ENCODE measurements around the gene ARFIP1. TPM values are rescaled to one million over a fixed set of nuclear protein-coding genes. Genes with fewer than 3 reads are reported as not detected.
"Not testable (repeated sequence)": the region's sequence is repeated elsewhere in the genome, so short reads cannot be mapped to it uniquely, and the experiment has no call there.

ARFIP1 gene
- 16.6 and 16.7 TPM in 2 replicates for total RNA-seq

GRCh38 chr4:152779513-152780266, at the start of gene ARFIP1, which contains the start of gene TIGD4:
TSS of gene ARFIP1 (plus strand) at chr4:152779954. CDS start at chr4:152829634, 49,680 bp downstream.
TSS of gene TIGD4 (minus strand) at chr4:152779730. CDS start at chr4:152771004, 8,726 bp downstream.
- H3K27ac Mint-ChIP-seq: peak within 1 kb of the TSS; percentile 94
- peak; percentile 95 for DNase-seq (ENCODE audit: low spot score)

GRCh38 chr4:152731997-152732396, 47.8 kb upstream of the ARFIP1 start:
- intact Hi-C loops (cut with micrococcal nuclease): loop anchor here (10.0 kb wide), 1 partner anchor 87 kb away; no protein-coding TSS in a partner anchor
- no peak for DNase-seq (ENCODE audit: low spot score)
- no peaks in the 10 kb centered on the region for H3K36me3 Mint-ChIP-seq (ENCODE audit: low read depth)

More at GRCh38 chr4:152779513-152780266, at the start of gene ARFIP1, which contains the start of gene TIGD4:
- H3K9me3 Mint-ChIP-seq: no peaks in the 10 kb centered on the region
- H3K27me3 Mint-ChIP-seq (ENCODE audit: low read depth): peaks cover 20% of the 10 kb centered on the region
- H3K36me3 Mint-ChIP-seq (ENCODE audit: low read depth): peaks cover 2% of the 10 kb centered on the region
- intact Hi-C loops (cut with micrococcal nuclease): loop anchor here (1.0 to 10.0 kb wide), 7 partner anchors 28 to 1680 kb away; partner anchors contain the start of genes FBXW7, GATB and RPS3A
- H3K4me3 Mint-ChIP-seq (ENCODE audit: low read depth): peak within 1 kb of the TSS; percentile 96
- peaks cover 42% of the 10 kb centered on the region for H3K4me1 Mint-ChIP-seq (ENCODE audit: low read depth)

GRCh38 chr4:152734015-152734698, 45.6 kb upstream of the ARFIP1 start:
- Mint-ChIP-seq H3K36me3 (ENCODE audit: low read depth) (no peaks in the 10 kb centered on the region), H3K27ac (no peak overlapping the region), H3K27me3 (ENCODE audit: low read depth) (peaks cover 8% of the 10 kb centered on the region), H3K4me3 (ENCODE audit: low read depth) (no peak overlapping the region), H3K4me1 (ENCODE audit: low read depth) (peaks cover 4% of the 10 kb centered on the region), H3K9me3 (no peaks in the 10 kb centered on the region)
- intact Hi-C loops (cut with micrococcal nuclease): loop anchor here (10.0 kb wide), 1 partner anchor 89 kb away; no protein-coding TSS in a partner anchor
- no peak for DNase-seq (ENCODE audit: low spot score)

More at GRCh38 chr4:152731997-152732396, 47.8 kb upstream of the ARFIP1 start:
- Mint-ChIP-seq H3K27me3 (ENCODE audit: low read depth) (peaks cover 13% of the 10 kb centered on the region), H3K4me1 (ENCODE audit: low read depth) (peaks cover 4% of the 10 kb centered on the region), H3K4me3 (ENCODE audit: low read depth) (no peak overlapping the region), H3K27ac (no peak overlapping the region), H3K9me3 (no peaks in the 10 kb centered on the region)

GRCh38 chr4:152734699-152735050, 45.1 kb upstream of the ARFIP1 start:
- peaks cover 8% of the 10 kb centered on the region for H3K27me3 Mint-ChIP-seq (ENCODE audit: low read depth)
- no peak overlapping the region for H3K4me3 Mint-ChIP-seq (ENCODE audit: low read depth)
- H3K9me3 Mint-ChIP-seq: no peaks in the 10 kb centered on the region
- intact Hi-C loops (cut with micrococcal nuclease): loop anchor here (1.0 to 10.0 kb wide), 2 partner anchors 90 to 234 kb away; no protein-coding TSS in a partner anchor
- no peaks in the 10 kb centered on the region for H3K36me3 Mint-ChIP-seq (ENCODE audit: low read depth)
- H3K27ac Mint-ChIP-seq: no peak overlapping the region
- H3K4me1 Mint-ChIP-seq (ENCODE audit: low read depth): peaks cover 4% of the 10 kb centered on the region
- no peak for DNase-seq (ENCODE audit: low spot score)

- H3K27me3 Mint-ChIP-seq (ENCODE audit: low read depth): peaks cover 8% of the 10 kb centered on the region
- DNase-seq (ENCODE audit: low spot score): no peak
- intact Hi-C loops (cut with micrococcal nuclease): loop anchor here (1.0 to 10.0 kb wide), 2 partner anchors 91 to 235 kb away; no protein-coding TSS in a partner anchor
Measured at GRCh38 chr4:152735396-152735859, 44.3 kb upstream of the ARFIP1 start.

GRCh38 chr4:152735906-152736305, 43.8 kb upstream of the ARFIP1 start:
- no peak for DNase-seq (ENCODE audit: low spot score)
- no peaks in the 10 kb centered on the region for H3K36me3 Mint-ChIP-seq (ENCODE audit: low read depth)
- intact Hi-C loops (cut with micrococcal nuclease): loop anchor here (1.0 to 10.0 kb wide), 2 partner anchors 91 to 236 kb away; no protein-coding TSS in a partner anchor
- H3K9me3 Mint-ChIP-seq: no peaks in the 10 kb centered on the region
- H3K27ac Mint-ChIP-seq: no peak overlapping the region
- H3K4me3 Mint-ChIP-seq (ENCODE audit: low read depth): no peak overlapping the region
- H3K4me1 Mint-ChIP-seq (ENCODE audit: low read depth): peaks cover 4% of the 10 kb centered on the region
- H3K27me3 Mint-ChIP-seq (ENCODE audit: low read depth): peaks cover 8% of the 10 kb centered on the region

More at GRCh38 chr4:152735396-152735859, 44.3 kb upstream of the ARFIP1 start:
- no peak overlapping the region for H3K4me3 Mint-ChIP-seq (ENCODE audit: low read depth)
- H3K9me3 Mint-ChIP-seq: no peaks in the 10 kb centered on the region
- H3K27ac Mint-ChIP-seq: no peak overlapping the region
- peaks cover 4% of the 10 kb centered on the region for H3K4me1 Mint-ChIP-seq (ENCODE audit: low read depth)
- no peaks in the 10 kb centered on the region for H3K36me3 Mint-ChIP-seq (ENCODE audit: low read depth)

GRCh38 chr4:152738827-152739226, 40.9 kb upstream of the ARFIP1 start:
- Mint-ChIP-seq H3K9me3 (no peaks in the 10 kb centered on the region), H3K4me3 (ENCODE audit: low read depth) (no peak overlapping the region), H3K4me1 (ENCODE audit: low read depth) (peaks cover 4% of the 10 kb centered on the region), H3K27me3 (ENCODE audit: low read depth) (peaks cover 8% of the 10 kb centered on the region), H3K36me3 (ENCODE audit: low read depth) (no peaks in the 10 kb centered on the region), H3K27ac (no peak overlapping the region)
- DNase-seq (ENCODE audit: low spot score): no peak
- intact Hi-C loops (cut with micrococcal nuclease): loop anchor here (10.0 kb wide), 1 partner anchor 94 kb away; no protein-coding TSS in a partner anchor

GRCh38 chr4:152747444-152747843, 32.3 kb upstream of the ARFIP1 start:
- no peaks in the 10 kb centered on the region for H3K4me1 Mint-ChIP-seq (ENCODE audit: low read depth)
- H3K36me3 Mint-ChIP-seq (ENCODE audit: low read depth): no peaks in the 10 kb centered on the region
- no peak overlapping the region for H3K4me3 Mint-ChIP-seq (ENCODE audit: low read depth)
- no peak overlapping the region for H3K27ac Mint-ChIP-seq
- peaks cover 1% of the 10 kb centered on the region for H3K27me3 Mint-ChIP-seq (ENCODE audit: low read depth)
- no peak for DNase-seq (ENCODE audit: low spot score)
- intact Hi-C loops (cut with micrococcal nuclease): no loop called here
- H3K9me3 Mint-ChIP-seq: no peaks in the 10 kb centered on the region

GRCh38 chr4:152748619-152749018, 31.1 kb upstream of the ARFIP1 start:
- H3K9me3 Mint-ChIP-seq: no peaks in the 10 kb centered on the region
- no peaks in the 10 kb centered on the region for H3K36me3 Mint-ChIP-seq (ENCODE audit: low read depth)
- peaks cover 7% of the 10 kb centered on the region for H3K27me3 Mint-ChIP-seq (ENCODE audit: low read depth)
- no peak overlapping the region for H3K4me3 Mint-ChIP-seq (ENCODE audit: low read depth)
- intact Hi-C loops (cut with micrococcal nuclease): no loop called here
- DNase-seq (ENCODE audit: low spot score): no peak
- no peak overlapping the region for H3K27ac Mint-ChIP-seq
- no peaks in the 10 kb centered on the region for H3K4me1 Mint-ChIP-seq (ENCODE audit: low read depth)

GRCh38 chr4:152763796-152764195, 16.0 kb upstream of the ARFIP1 start:
- DNase-seq (ENCODE audit: low spot score): no peak
- intact Hi-C loops (cut with micrococcal nuclease): no loop called here
- Mint-ChIP-seq H3K27ac (no peak overlapping the region), H3K9me3 (no peaks in the 10 kb centered on the region), H3K4me1 (ENCODE audit: low read depth) (no peaks in the 10 kb centered on the region), H3K36me3 (ENCODE audit: low read depth) (no peaks in the 10 kb centered on the region), H3K27me3 (ENCODE audit: low read depth) (peaks cover 28% of the 10 kb centered on the region), H3K4me3 (ENCODE audit: low read depth) (no peak overlapping the region)

- H3K4me3 Mint-ChIP-seq (ENCODE audit: low read depth); intact Hi-C loops (cut with micrococcal nuclease); H3K36me3 Mint-ChIP-seq (ENCODE audit: low read depth); H3K27ac Mint-ChIP-seq; DNase-seq (ENCODE audit: low spot score); H3K9me3 Mint-ChIP-seq; H3K4me1 Mint-ChIP-seq (ENCODE audit: low read depth): not testable (repeated sequence)
- peaks cover 20% of the 10 kb centered on the region for H3K27me3 Mint-ChIP-seq (ENCODE audit: low read depth)
Measured at GRCh38 chr4:152765069-152765737, 14.6 kb upstream of the ARFIP1 start.

All from activated T-helper 2 cell treated with anti-CD3 and anti-CD28 coated beads, Interferon-gamma antibody, Interleukin-2, Interleukin-4, amounts not matched to agents 10 μg/mL and 5 μg/mL and 100 μg/mL, durations not matched to agents 14 hours and 24 hours and 36 hours (primary cell).